Fibroblast of the aortic adventitia (primary cell): ENCODE data around the gene SAAL1. TPM values are rescaled to one million over a fixed set of nuclear protein-coding genes. Genes with fewer than 3 reads are reported as not detected.
"Not testable (repeated sequence)": the region's sequence is repeated elsewhere in the genome, so short reads cannot be mapped to it uniquely, and the experiment has no call there.

Source experiments
- DNase-seq: peaks from one replicate; pipeline ENCODE4 v3.0.0-alpha.2; 2010; ENCODE audit warnings: low read depth
- H3K4me3 ChIP-seq: 2 replicates; pipeline ENCODE4 v1.5.1; 2011; ENCODE audit warnings: low read depth, mild to moderate bottlenecking, control low read depth, low read length, moderate library complexity
- total RNA-seq: library from RNA; depleted of rRNA; stranded (reverse); fragments of >200 nt; gene quantifications from 2 replicates; pipeline ENCODE4 v1.2.3, GENCODE V29; 2012; ENCODE audit warnings: low replicate concordance
- TF ChIP-seq, protein P1 (sequence below): IDR thresholded peaks from 2 replicates; pipeline ENCODE4 v1.5.1; 2011; ENCODE audit warnings: mild to moderate bottlenecking, low read length, control low read depth, inconsistent platforms; ENCODE audit not compliant: insufficient read depth

SAAL1 gene
- total RNA-seq, 1 donor: 15.1 TPM

DNA sequence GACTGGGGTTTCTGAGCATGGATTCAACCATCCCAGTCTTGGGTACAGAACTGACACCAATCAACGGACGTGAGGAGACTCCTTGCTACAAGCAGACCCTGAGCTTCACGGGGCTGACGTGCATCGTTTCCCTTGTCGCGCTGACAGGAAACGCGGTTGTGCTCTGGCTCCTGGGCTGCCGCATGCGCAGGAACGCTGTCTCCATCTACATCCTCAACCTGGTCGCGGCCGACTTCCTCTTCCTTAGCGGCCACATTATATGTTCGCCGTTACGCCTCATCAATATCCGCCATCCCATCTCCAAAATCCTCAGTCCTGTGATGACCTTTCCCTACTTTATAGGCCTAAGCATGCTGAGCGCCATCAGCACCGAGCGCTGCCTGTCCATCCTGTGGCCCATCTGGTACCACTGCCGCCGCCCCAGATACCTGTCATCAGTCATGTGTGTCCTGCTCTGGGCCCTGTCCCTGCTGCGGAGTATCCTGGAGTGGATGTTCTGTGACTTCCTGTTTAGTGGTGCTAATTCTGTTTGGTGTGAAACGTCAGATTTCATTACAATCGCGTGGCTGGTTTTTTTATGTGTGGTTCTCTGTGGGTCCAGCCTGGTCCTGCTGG, 31.4 kb upstream of the SAAL1 start:
- no peak for DNase-seq
- no peak overlapping the region for H3K4me3 ChIP-seq
- TF ChIP-seq, protein P1, sequence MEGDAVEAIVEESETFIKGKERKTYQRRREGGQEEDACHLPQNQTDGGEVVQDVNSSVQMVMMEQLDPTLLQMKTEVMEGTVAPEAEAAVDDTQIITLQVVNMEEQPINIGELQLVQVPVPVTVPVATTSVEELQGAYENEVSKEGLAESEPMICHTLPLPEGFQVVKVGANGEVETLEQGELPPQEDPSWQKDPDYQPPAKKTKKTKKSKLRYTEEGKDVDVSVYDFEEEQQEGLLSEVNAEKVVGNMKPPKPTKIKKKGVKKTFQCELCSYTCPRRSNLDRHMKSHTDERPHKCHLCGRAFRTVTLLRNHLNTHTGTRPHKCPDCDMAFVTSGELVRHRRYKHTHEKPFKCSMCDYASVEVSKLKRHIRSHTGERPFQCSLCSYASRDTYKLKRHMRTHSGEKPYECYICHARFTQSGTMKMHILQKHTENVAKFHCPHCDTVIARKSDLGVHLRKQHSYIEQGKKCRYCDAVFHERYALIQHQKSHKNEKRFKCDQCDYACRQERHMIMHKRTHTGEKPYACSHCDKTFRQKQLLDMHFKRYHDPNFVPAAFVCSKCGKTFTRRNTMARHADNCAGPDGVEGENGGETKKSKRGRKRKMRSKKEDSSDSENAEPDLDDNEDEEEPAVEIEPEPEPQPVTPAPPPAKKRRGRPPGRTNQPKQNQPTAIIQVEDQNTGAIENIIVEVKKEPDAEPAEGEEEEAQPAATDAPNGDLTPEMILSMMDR: no peak

- TF ChIP-seq, protein P1: no peak
- no peak overlapping the region for H3K4me3 ChIP-seq
- DNase-seq: no peak
Observed at GRCh38 chr11:18135308-18135707, 29.4 kb upstream of the SAAL1 start.

DNA sequence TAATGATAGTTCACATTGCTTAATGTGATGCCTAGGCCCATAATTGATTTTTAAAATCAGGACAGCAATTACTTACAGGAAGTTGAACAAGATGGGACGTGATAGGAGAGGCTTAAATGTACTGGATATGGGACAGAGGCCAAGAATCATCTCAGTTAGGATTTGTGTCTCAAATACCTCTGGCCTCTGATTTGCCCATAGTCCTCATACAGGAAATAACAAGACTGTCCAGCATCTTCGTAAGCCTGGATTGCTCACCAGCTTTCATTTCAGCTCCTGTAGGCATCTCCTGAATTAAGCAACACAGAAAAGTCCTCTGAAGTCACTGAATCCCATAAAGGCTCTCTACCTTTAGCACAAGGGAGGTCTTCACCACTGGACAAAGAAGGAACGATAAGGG, 26.5 kb upstream of the SAAL1 start, which contains the start of gene MRGPRX3:
TSS of gene MRGPRX3 (plus strand) at position 231 of the 400 bp plus-strand sequence. CDS start 4,632 bp downstream, outside the sequence.
- no peak for DNase-seq
- TF ChIP-seq, protein P1: no peak

DNA sequence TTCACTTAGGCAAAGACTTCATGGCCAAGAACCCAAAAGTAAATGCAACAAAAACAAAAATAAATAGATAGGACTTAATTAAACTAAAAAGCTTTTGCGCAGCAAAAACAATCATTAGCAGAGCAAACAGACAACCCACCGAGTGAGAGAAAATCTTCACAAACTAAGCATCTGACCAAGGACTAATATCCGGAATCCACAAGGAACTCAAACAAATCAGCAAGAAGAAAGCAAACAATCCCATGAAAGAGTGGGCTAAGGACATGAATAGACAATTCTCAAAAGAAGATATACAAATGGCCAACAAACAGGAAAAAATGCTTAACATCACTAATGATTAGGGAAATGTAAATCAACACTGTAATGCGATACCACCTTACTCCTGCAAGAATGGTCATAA, 25.2 kb upstream of the SAAL1 start:
- H3K4me3 ChIP-seq, DNase-seq: not testable (repeated sequence)

More for the DNA sequence above, 26.5 kb upstream of the SAAL1 start, which contains the start of gene MRGPRX3:
- no peak within 1 kb of the TSS for H3K4me3 ChIP-seq

DNA sequence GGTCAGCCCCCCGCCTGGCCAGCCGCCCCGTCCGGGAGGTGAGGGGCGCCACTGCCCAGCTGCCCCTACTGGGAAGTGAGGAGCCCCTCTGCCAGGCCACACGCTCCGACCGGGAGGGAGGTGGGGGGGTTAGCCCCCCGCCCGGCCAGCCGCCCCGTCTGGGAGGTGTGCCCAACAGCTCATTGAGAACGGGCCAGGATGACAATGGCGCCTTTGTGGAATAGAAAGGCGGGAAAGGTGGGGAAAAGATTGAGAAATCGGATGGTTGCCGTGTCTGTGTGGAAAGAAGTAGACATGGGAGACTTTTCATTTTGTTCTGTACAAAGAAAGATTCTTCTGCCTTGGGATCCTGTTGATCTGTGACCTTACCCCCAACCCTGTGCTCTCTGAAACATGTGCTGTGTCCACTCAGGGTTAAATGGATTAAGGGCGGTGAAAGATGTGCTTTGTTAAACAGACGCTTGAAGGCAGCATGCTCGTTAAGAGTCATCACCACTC, 15.5 kb upstream of the SAAL1 start:
- not testable (repeated sequence) for DNase-seq, H3K4me3 ChIP-seq

DNA sequence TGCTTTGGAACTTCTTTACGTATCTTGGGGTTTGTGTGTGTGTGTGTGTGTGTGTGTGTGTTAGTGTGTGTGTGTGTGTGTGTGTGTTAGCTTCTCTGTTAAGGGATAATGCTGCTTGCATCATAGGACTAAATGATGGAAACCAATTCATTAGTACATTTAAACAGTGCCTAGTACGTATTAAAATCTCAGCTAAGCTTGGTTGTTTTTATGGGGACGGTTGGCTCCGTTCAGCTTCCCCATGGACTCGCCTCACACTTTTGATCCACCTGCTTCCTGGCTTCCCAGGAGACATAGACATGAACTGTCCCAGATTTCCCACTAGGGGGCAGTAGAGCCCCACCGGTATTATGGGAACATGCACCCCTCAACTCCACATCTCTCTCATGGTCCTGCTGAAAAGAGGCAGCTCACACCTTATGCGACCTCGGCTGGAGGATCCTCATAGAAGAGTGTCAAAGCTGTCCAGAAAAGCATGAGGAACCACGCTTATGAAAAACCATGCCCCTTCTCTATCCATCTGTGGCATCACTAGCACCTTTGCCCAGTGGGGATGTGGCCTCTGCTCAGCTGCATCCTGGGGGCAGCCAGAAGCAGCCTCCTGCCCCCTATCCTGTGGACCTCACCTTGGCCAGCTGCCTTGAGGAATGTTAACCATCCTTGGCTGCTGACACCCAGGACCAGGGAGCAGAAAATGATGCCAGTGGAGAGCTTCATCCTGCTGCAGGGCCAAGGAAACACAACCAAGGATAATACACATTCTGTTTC, 9.7 kb upstream of the SAAL1 start:
- DNase-seq: peak; percentile 62
- TF ChIP-seq, protein P1: peak; percentile 87
- H3K4me3 ChIP-seq: no peak overlapping the region

DNA sequence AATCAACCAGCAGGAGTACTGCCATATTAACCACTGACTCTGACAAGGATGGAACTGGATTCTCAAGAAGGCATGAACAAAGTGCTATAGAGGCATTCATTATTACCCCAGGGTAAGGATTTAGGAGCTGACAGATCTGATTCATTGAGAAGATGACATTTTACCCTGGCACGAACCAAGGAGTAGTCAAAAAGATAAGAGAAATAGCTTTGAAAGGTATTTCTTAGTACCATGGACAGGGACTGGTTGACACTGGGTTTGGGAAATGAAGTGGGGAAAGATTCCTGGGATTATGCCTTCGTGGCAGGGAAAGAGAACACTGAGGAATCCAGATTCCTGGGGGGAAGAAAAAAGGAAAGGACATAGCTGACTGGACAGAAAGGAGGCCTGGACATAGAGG, 5.1 kb upstream of the SAAL1 start:
- TF ChIP-seq, protein P1: no peak
- DNase-seq: no peak
- no peak overlapping the region for H3K4me3 ChIP-seq

DNA sequence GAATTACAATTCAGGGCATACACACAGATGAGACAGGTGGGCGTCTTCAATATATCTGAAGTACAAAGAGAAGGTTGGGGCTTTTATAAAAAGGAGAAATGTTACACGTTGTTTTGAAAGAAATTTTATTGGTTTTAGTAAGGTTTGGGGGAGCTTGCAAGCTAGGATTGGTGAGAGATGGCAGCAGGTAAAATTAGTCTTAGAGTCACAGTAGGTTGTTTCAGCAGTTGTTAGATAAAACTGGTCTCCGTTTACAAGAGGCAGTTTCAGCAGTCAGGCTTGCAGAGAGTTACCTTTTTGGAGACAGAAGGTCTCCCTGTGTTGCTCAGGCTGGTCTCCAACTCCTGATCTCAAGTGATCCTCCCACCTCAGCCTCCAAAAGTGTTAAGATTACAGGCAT, 2.4 kb upstream of the SAAL1 start:
- TF ChIP-seq, protein P1: no peak
- no peak overlapping the region for H3K4me3 ChIP-seq
- DNase-seq: no peak
